Suprapubic skin (tissue), 4 donors: ENCODE data around the gene TOR1B. TPM values are rescaled to one million over a fixed set of nuclear protein-coding genes. Genes with fewer than 3 reads are reported as not detected.
"Not testable (repeated sequence)": the region's sequence is repeated elsewhere in the genome, so short reads cannot be mapped to it uniquely, and the experiment has no call there.

ENCODE experiments used
- DNase-seq, 2 donors: peaks; one replicate each; pipeline ENCODE4 v3.0.0-alpha.2; 2019; ENCODE audit warnings: low spot score in 2 of 2
- H3K27ac ChIP-seq: fragments of 200-600 bp; sonication (generic); one replicate; pipeline ENCODE4 v1.5.1; 2019
- H3K27me3 ChIP-seq: fragments of 200-600 bp; sonication (generic); one replicate; pipeline ENCODE4 v1.5.1; 2019
- H3K36me3 ChIP-seq: fragments of 200-600 bp; sonication (generic); one replicate; pipeline ENCODE4 v1.5.1; 2019
- H3K4me1 ChIP-seq: fragments of 200-600 bp; sonication (generic); one replicate; pipeline ENCODE4 v1.5.1; 2019
- H3K4me3 ChIP-seq: fragments of 200-600 bp; sonication (generic); one replicate; pipeline ENCODE4 v1.5.1; 2019; ENCODE audit warnings: mild to moderate bottlenecking
- H3K9me3 ChIP-seq: fragments of 200-600 bp; sonication (generic); one replicate; pipeline ENCODE4 v1.5.1; 2019
- EP300 ChIP-seq: sonication (generic); formaldehyde crosslinking; IDR thresholded peaks from one replicate; pipeline ENCODE4 v1.6.1; 2017; ENCODE audit warnings: antibody characterized with exemption
- POLR2A ChIP-seq, 2 donors: fragments of 450-650 bp; IDR thresholded peaks; one replicate each; pipeline ENCODE4 v1.6.1; 2017; ENCODE audit warnings: antibody characterized with exemption in 2 of 2, mild to moderate bottlenecking in 2 of 2, moderate library complexity in 2 of 2
- POLR2AphosphoS5 ChIP-seq, 3 donors: sonication (generic); formaldehyde crosslinking; IDR thresholded peaks; one replicate each; pipeline ENCODE4 v1.6.1; 2017; ENCODE audit warnings: antibody characterized with exemption in 3 of 3
- WGBS: methylation state at CpG from one replicate; pipeline ENCODE4 v1.1.5; 2018; 5-methylcytosine and 5-hydroxymethylcytosine counted together
- total RNA-seq, 4 donors: library from RNA; depleted of rRNA; stranded (reverse); fragments of >200 nt; gene quantifications; one replicate each; pipeline ENCODE4 v1.1.0, GENCODE V29; 2016
- TF ChIP-seq, protein P1 (sequence below), 2 donors: fragments of 200-600 bp in 1 of 2; fragments of 450-650 bp in 1 of 2; sonication (generic) in 1 of 2; IDR thresholded peaks; one replicate each; pipeline ENCODE4 v1.5.1; 2016 to 2019; ENCODE audit warnings: antibody characterized with exemption in 2 of 2, mild to moderate bottlenecking in 1 of 2, moderate library complexity in 1 of 2

TOR1B gene
- total RNA-seq, 4 donors from 2014 or later, result 18.0 to 24.5 (median 20.8) TPM

DNA sequence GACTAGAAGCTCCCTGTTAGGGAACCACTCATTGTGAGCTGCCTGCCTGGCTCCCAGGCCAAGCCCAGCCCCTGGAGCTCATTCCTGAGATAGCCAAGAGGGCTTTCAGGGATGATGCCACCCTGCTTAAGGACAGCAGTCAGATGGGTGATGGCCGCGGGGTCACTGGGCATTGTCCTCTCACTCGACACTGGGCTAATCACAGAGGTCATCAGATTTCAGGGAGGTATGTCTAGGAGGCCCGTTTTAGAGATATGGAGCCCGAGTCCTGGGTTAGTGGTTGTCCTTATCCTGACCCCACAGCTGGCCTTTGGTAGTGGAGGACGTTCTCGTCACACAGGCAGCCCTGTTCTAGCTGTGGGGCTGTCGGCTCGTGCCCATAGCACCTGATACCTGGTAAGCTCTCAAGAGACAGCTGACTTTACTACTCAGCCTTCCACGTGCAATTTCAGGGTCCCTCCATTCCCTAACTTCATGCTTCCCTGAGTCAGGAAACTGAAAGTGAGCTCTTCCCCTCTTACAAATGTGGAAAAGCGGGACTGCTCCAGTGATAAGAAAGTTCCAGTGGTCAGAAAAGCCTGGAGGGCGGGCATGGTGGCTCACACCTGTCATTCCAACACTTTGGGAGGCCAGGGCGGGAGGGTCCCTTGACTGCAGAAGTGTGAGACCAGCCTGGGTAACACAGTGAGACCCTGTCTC lies 43.0 kb upstream of the TOR1B start:
- Histone ChIP-seq H3K27me3 (no peaks in the 10 kb centered on the region), H3K4me1 (peaks cover 23% of the 10 kb centered on the region), H3K36me3 (no peaks in the 10 kb centered on the region), H3K9me3 (no peaks in the 10 kb centered on the region), H3K4me3 (no peak overlapping the region), H3K27ac (no peak overlapping the region)
- 87% methylated on average over 13 of the region's 13 CpGs for WGBS
- TF ChIP-seq POLR2AphosphoS5 (IDR thresholded peaks at IDR 0.05) (no peak), EP300 (no peak), POLR2A (IDR thresholded peaks at IDR 0.05) (no peak)
- TF ChIP-seq, protein P1, sequence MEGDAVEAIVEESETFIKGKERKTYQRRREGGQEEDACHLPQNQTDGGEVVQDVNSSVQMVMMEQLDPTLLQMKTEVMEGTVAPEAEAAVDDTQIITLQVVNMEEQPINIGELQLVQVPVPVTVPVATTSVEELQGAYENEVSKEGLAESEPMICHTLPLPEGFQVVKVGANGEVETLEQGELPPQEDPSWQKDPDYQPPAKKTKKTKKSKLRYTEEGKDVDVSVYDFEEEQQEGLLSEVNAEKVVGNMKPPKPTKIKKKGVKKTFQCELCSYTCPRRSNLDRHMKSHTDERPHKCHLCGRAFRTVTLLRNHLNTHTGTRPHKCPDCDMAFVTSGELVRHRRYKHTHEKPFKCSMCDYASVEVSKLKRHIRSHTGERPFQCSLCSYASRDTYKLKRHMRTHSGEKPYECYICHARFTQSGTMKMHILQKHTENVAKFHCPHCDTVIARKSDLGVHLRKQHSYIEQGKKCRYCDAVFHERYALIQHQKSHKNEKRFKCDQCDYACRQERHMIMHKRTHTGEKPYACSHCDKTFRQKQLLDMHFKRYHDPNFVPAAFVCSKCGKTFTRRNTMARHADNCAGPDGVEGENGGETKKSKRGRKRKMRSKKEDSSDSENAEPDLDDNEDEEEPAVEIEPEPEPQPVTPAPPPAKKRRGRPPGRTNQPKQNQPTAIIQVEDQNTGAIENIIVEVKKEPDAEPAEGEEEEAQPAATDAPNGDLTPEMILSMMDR (IDR thresholded peaks at IDR 0.05), result no peak
- DNase-seq, result no peak

DNA sequence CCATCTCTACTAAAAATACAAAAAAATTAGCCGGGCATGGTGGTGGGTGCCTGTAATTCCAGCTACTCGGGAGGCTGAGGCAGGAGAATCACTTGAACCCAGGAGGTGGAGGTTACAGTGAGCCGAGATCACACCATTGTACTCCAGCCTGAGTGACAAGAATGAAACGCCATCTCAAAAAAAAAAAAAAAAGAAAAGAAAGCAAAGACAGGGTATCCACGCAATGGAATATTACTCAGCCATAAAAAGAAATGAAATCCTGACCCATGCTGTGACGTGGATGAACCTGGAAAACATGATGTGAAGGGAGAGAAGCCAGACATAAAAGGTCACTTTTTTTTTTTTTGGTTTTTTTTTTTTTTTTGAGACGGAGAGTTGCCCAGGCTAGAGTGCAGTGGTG lies 42.2 kb upstream of the TOR1B start:
- Histone ChIP-seq H3K27ac (peak overlapping the region; percentile 82), H3K4me1 (peaks cover 23% of the 10 kb centered on the region)
- H3K36me3 ChIP-seq, H3K27me3 ChIP-seq, H3K4me3 ChIP-seq, H3K9me3 ChIP-seq, DNase-seq: not testable (repeated sequence)
- WGBS, result 84% methylated on average over 7 of the region's 7 CpGs

DNA sequence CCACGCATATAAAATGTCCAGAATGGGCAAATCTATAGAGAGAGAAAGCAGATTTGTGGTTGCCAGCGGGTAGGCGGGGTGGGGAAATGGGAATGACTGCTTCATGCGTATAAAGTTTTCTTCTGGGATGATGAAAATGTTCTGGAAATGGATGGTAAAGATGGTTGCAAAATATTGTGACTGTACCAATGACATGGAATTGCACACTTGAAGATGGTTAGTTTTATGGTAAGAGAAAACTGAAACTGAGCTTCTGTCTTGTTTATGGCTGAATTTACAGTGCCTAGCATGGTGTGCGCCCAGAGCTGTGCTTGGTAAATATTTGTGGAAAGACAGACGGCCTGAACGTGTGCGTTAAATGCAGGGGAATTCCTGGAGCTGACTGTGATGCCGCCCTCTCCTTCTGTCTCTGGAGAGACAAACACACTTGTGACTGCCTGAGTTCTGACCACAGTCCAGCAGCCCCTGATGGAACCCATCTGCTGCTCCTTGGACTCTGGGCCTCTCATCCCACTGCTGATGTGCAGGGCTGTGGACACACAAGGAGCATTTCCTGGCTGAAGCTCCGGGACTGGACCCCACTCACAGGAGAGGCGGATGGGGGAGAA lies 41.6 kb upstream of the TOR1B start:
- peaks cover 23% of the 10 kb centered on the region for H3K4me1 ChIP-seq
- peak overlapping the region; percentile 82 for H3K27ac ChIP-seq
- no peaks in the 10 kb centered on the region for H3K27me3 ChIP-seq
- H3K4me3 ChIP-seq, result no peak overlapping the region
- no peaks in the 10 kb centered on the region for H3K9me3 ChIP-seq
- no peak for TF ChIP-seq POLR2AphosphoS5 (IDR thresholded peaks at IDR 0.05)
- no peak for TF ChIP-seq POLR2A (IDR thresholded peaks at IDR 0.05)
- TF ChIP-seq, protein P1 (IDR thresholded peaks at IDR 0.05), result no peak
- TF ChIP-seq EP300, result no peak
- 72% methylated on average over 11 of the region's 11 CpGs for WGBS
- DNase-seq, result peak in 1 of 2 donors; percentile 66
- no peaks in the 10 kb centered on the region for H3K36me3 ChIP-seq

DNA sequence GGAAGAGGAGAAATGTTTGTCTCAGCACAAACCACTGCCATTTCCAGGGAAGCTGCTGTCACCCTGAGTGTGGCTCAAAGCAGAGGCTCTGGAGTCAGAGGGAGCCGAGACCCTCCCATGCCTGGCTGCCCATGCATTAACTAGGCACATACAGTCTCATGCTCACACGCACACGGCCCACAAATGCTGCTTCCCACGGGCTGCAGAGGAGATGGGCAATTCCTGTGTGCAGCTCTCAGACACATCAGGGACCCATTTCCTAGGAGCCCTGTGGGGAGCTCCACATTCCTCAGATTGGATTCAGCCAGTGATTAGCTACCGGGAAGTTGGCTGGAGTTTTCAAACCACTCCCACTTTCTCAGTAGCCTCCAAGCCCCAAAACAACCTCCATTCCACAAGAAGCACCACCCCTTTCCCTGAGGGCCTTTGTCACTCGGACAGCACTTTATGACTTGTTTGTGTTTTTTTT lies 41.0 kb upstream of the TOR1B start:
- whole genome bisulfite sequencing, result 21% methylated on average over 4 of the region's 6 CpGs
- no peaks in the 10 kb centered on the region for H3K27me3 ChIP-seq
- no peak overlapping the region for H3K4me3 ChIP-seq
- H3K36me3 ChIP-seq, result no peaks in the 10 kb centered on the region
- TF ChIP-seq EP300 (no peak), POLR2A (IDR thresholded peaks at IDR 0.05) (no peak)
- H3K9me3 ChIP-seq, result no peaks in the 10 kb centered on the region
- peak overlapping the region; percentile 82 for H3K27ac ChIP-seq
- H3K4me1 ChIP-seq, result peaks cover 23% of the 10 kb centered on the region
- DNase-seq, result peak in 1 of 2 donors; percentile 69

DNA sequence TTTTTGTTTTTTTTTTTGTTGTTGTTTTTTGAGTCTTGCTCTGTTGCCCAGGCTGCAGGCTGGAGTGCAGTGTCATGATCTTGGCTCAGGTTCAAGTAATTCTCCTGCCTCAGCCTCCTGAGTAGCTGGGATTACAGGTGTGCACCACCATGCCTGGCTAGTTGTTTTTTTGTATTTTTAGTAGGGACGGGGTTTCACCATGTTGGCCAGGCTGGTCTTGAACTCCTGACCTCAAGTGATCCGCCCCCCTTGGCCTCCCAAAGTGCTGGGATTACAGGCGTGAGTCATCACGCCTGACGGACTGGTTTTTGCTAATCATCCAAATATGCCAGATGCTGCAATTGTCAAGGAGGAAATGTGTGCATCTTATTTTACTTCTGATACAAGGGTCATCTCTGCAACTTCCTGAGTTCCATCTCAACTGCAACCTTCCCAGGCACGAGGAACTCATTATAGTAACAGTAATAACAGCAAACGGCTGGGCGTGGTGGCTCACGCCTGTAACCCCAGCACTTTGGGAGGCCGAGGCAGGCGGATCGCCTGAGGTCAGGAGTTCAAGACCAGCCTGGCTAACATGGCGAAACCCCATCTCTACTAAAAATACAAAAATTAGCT lies 40.5 kb upstream of the TOR1B start:
- Histone ChIP-seq H3K27ac (peak overlapping the region; percentile 82), H3K4me1 (peaks cover 23% of the 10 kb centered on the region)
- peak in 1 of 3 donors; percentile 46 for TF ChIP-seq POLR2AphosphoS5 (IDR thresholded peaks at IDR 0.05)
- H3K4me3 ChIP-seq, H3K36me3 ChIP-seq, H3K9me3 ChIP-seq, H3K27me3 ChIP-seq: not testable (repeated sequence)
- 33% methylated on average over 13 of the region's 13 CpGs for WGBS
- peak in 1 of 2 donors; percentile 80 for DNase-seq

DNA sequence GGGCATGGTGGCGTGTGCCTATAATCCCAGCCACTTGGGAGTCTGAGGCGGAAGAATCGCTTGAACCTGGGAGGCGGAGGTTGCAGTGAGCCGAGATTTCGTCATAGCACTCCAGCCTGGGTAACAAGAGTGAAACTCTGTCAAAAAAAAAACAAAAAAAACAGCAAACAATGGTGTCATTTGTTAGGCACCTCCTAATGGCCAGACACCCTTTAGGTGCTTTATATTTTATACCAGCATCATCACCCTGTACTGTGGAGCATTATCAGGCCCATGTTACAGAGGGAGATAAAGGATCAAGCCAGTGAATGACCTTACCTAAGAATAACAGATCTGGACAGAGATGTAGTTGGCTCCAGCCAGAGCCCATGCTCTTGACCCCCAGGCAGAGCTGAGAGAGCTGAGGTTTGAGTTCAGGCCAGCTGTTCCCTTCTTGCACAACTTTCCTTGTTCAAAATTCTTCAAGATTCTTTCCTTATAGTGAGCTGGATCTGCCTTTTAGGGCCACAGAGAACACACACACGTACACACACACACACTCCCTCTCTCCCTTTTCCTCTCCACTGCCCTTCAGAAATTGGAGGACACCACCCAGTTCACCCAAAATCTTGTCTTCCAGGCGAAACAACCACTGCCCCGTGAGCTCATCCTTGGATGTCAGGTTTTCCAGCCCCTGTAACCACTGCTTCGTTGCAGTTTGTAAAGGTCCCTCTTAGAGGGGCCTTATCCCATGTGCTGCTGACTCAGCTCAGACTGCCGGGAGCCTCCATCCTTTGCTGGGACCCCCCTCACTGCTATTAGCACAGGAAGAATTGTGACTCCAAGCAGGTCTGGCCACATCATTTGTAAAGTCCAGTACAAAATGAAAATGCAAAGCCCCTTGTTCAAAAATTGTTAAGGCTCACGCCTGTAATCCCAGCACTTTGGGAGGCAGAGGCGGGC lies 39.7 kb upstream of the TOR1B start:
- H3K9me3 ChIP-seq, result no peaks in the 10 kb centered on the region
- DNase-seq, result peak in 1 of 2 donors; percentile 70
- TF ChIP-seq, protein P1 (IDR thresholded peaks at IDR 0.05), result no peak
- peak in 1 of 3 donors; percentile 7 for TF ChIP-seq POLR2AphosphoS5 (IDR thresholded peaks at IDR 0.05)
- no peaks in the 10 kb centered on the region for H3K27me3 ChIP-seq
- 67% methylated on average over 13 of the region's 13 CpGs for WGBS
- no peak overlapping the region for H3K4me3 ChIP-seq
- peak overlapping the region; percentile 82 for H3K27ac ChIP-seq
- H3K4me1 ChIP-seq, result peaks cover 23% of the 10 kb centered on the region
- H3K36me3 ChIP-seq, result no peaks in the 10 kb centered on the region
